ENCODE measurements around the gene STEEP1. TPM values are rescaled to one million over a fixed set of nuclear protein-coding genes. Genes with fewer than 3 reads are reported as not detected.

Gene STEEP1
- total RNA-seq, 2 experiments from 2014 or later: 25.1 to 27.0 TPM

DNA sequence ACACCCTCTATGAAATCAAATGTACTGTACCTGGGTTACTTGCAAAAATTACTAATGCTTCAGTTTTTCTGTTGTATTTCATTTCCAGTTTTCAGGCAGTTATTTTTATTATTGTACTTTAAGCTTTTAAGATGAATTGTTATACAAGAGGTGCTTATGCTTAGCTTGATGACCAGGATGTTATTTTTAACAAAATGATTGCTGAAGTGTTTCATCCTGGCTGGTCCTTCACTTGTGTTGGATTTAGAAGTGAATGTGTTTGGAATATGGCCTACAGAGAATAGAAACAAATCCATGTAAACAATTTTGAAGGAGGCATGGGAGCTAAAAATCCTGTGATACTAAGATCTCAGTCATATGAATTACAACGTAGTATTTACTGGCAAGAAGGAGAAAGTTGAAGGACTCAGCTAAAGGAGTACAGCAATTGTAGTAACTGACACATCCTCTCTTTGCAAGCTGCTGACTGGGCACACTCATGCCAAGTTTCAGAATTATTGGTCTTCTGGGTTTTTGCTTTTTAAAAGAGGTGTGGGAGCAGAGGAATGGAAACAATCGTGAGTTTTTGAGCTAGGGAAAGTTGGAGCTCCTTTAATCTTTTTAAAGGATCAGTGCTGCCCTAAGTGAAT, 18.3 kb upstream of the STEEP1 start:
- H3K27me3 ChIP-seq (ENCODE audit: control insufficient read depth in 1 of 2, insufficient read depth in 2 of 2, low read length in 2 of 2): no peaks in the 10 kb centered on the region
- H3K27ac Mint-ChIP-seq: no peak overlapping the region
- H3K4me3 ChIP-seq (ENCODE audit: low read length): no peak overlapping the region
- CTCF ChIA-PET: no interaction called here
- H3K36me3 Mint-ChIP-seq (ENCODE audit: low read depth): peaks cover 15% of the 10 kb centered on the region
- DNase-seq (no peak), ATAC-seq (ENCODE audit: poor library complexity) (no peak)
- TF ChIP-seq, protein P1, sequence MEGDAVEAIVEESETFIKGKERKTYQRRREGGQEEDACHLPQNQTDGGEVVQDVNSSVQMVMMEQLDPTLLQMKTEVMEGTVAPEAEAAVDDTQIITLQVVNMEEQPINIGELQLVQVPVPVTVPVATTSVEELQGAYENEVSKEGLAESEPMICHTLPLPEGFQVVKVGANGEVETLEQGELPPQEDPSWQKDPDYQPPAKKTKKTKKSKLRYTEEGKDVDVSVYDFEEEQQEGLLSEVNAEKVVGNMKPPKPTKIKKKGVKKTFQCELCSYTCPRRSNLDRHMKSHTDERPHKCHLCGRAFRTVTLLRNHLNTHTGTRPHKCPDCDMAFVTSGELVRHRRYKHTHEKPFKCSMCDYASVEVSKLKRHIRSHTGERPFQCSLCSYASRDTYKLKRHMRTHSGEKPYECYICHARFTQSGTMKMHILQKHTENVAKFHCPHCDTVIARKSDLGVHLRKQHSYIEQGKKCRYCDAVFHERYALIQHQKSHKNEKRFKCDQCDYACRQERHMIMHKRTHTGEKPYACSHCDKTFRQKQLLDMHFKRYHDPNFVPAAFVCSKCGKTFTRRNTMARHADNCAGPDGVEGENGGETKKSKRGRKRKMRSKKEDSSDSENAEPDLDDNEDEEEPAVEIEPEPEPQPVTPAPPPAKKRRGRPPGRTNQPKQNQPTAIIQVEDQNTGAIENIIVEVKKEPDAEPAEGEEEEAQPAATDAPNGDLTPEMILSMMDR (IDR thresholded peaks at IDR 0.05): no peak
- no peak overlapping the region for H3K4me3 Mint-ChIP-seq
- no peak overlapping the region for H3K27ac ChIP-seq (ENCODE audit: low read depth in 1 of 2, low read length in 2 of 2)
- H3K9me3 ChIP-seq (ENCODE audit: control insufficient read depth in 1 of 2, insufficient read depth in 1 of 2, low read length in 2 of 2): no peaks in the 10 kb centered on the region
- H3K9me3 Mint-ChIP-seq: no peaks in the 10 kb centered on the region
- H3K27me3 Mint-ChIP-seq: no peaks in the 10 kb centered on the region
- POLR2A ChIA-PET: interaction anchor here (1.1 to 1.2 kb wide), 2 partner anchors 9 to 22 kb away, joined by 3 to 5 read pairs; partner anchors contain the start of gene UBE2A
- peaks cover 21% of the 10 kb centered on the region for H3K4me1 Mint-ChIP-seq (ENCODE audit: low read depth)
- no peaks in the 10 kb centered on the region for H3K4me1 ChIP-seq (ENCODE audit: insufficient read depth, low read length)
- intact Hi-C loops (cut with DNase I, micrococcal nuclease): no loop called here
- H3K36me3 ChIP-seq (ENCODE audit: insufficient read depth, low read length): peaks cover 5% of the 10 kb centered on the region

DNA sequence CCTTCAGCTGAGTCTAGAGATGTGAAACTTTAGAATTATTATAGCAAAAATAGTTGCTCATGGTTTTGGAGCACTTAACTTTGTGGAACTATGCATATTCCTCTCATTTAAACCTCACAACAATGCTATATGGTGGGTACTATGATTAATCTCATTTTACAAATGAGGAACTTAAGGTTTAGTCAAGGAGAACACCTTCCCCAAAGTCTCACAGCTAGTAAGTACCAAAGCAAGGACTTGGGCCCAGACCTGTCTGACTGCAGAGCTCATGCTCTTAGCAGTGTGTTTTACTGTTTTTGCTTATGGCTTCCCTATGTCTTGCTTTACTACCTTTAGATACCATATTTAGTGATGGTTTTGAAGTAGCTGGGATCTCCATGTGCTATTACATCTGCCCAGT, 14.2 kb upstream of the STEEP1 start:
- H3K36me3 ChIP-seq (ENCODE audit: insufficient read depth, low read length): peaks cover 5% of the 10 kb centered on the region
- no peak overlapping the region for H3K27ac Mint-ChIP-seq
- no peaks in the 10 kb centered on the region for H3K9me3 ChIP-seq (ENCODE audit: control insufficient read depth in 1 of 2, insufficient read depth in 1 of 2, low read length in 2 of 2)
- H3K4me3 Mint-ChIP-seq: no peak overlapping the region
- intact Hi-C loops (cut with DNase I, micrococcal nuclease): loop anchor here in 1 of 2 experiments (10.0 kb wide), 1 partner anchor 295 kb away; the partner anchor contains the start of genes NDUFA1 and RNF113A
- POLR2A ChIA-PET: interaction anchor here (0.8 to 1.2 kb wide), 2 partner anchors 12 to 26 kb away, joined by 3 read pairs; no protein-coding TSS in a partner anchor
- ATAC-seq (ENCODE audit: poor library complexity) (no peak), DNase-seq (no peak)
- peaks cover 37% of the 10 kb centered on the region for H3K4me1 Mint-ChIP-seq (ENCODE audit: low read depth)
- H3K27ac ChIP-seq (ENCODE audit: low read depth in 1 of 2, low read length in 2 of 2): no peak overlapping the region
- H3K27me3 ChIP-seq (ENCODE audit: control insufficient read depth in 1 of 2, insufficient read depth in 2 of 2, low read length in 2 of 2): no peaks in the 10 kb centered on the region
- CTCF ChIA-PET: no interaction called here
- H3K4me3 ChIP-seq (ENCODE audit: low read length): no peak overlapping the region
- peaks cover 10% of the 10 kb centered on the region for H3K4me1 ChIP-seq (ENCODE audit: insufficient read depth, low read length)
- H3K36me3 Mint-ChIP-seq (ENCODE audit: low read depth): peaks cover 5% of the 10 kb centered on the region
- H3K9me3 Mint-ChIP-seq: no peaks in the 10 kb centered on the region
- TF ChIP-seq, protein P1 (IDR thresholded peaks at IDR 0.05): no peak
- H3K27me3 Mint-ChIP-seq: no peaks in the 10 kb centered on the region

DNA sequence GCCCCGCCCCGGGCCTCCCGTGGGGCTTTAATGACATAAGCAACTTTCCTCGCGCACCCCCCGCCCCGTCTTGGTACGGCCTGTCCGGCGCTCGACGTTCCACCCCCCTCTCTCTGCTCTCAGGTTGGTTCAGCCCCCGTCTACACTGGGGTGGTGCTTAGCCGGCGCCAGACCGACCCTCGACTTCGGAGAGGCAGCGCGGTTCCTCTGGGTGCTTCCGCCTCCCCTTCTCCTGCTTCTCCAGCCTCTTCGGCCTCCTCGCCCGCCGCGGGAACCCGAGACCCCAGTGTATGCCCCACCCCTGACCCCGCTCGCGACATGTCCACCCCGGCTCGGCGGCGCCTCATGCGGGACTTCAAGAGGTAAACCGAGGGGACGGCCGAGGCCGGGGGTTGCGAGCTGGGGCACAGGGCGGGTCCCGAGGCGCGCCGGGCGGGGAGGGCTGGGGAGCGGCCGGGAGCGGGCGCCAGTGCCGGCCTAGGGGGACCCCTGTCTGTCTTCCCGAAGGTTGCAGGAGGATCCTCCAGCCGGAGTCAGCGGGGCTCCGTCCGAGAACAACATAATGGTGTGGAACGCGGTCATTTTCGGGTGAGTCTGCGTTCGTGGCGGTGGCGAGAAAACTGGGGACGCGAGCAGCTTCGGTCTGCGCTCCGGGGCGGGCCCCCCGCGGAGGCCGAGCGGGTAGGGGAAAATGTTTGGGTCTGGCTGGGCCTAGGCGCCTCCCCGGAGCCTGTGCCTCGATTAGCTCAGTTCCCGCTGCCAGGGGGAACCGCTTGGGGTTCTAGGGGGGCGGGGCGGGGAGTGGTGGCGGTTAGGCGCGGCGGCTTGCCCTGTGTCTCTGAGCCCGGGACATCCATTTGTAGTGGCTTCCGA, 9.4 kb upstream of the STEEP1 start, which contains the start of gene UBE2A:
UBE2A (plus strand) TSS at position 170 of the 873 bp plus-strand sequence; CDS start at position 319, 149 bp downstream.
- ATAC-seq (ENCODE audit: poor library complexity): peak; percentile 90
- Histone ChIP-seq H3K36me3 (ENCODE audit: insufficient read depth, low read length) (peaks cover 2% of the 10 kb centered on the region), H3K27ac (ENCODE audit: low read depth in 1 of 2, low read length in 2 of 2) (peak within 1 kb of the TSS; percentile 65 to 80), H3K9me3 (ENCODE audit: control insufficient read depth in 1 of 2, insufficient read depth in 1 of 2, low read length in 2 of 2) (no peaks in the 10 kb centered on the region), H3K4me1 (ENCODE audit: insufficient read depth, low read length) (peaks cover 14% of the 10 kb centered on the region), H3K4me3 (ENCODE audit: low read length) (peak within 1 kb of the TSS; percentile 75), H3K27me3 (ENCODE audit: control insufficient read depth in 1 of 2, insufficient read depth in 2 of 2, low read length in 2 of 2) (no peaks in the 10 kb centered on the region)
- ChIA-PET CTCF (interaction anchor here (1.0 to 1.9 kb wide), 2 partner anchors 10 to 106 kb away, joined by 3 to 6 read pairs; partner anchors contain the start of genes SLC25A5 and STEEP1), POLR2A (interaction anchor here (0.6 to 2.6 kb wide), 17 partner anchors 9 to 913 kb away, joined by 3 to 27 read pairs (median 6); partner anchors contain the start of genes NKRF, RPL39, SEPTIN6 and SLC25A5)
- intact Hi-C loops (cut with DNase I, micrococcal nuclease): loop anchor here (1.0 to 10.0 kb wide), 4 partner anchors 9 to 300 kb away; partner anchors contain the start of genes NKRF (in 2 of the 2), NDUFA1 (in 1 of the 2), RNF113A (in 1 of the 2) and STEEP1 (in 1 of the 2)
- peaks cover 7% of the 10 kb centered on the region for H3K36me3 Mint-ChIP-seq (ENCODE audit: low read depth)
- no peaks in the 10 kb centered on the region for H3K9me3 Mint-ChIP-seq
- TF ChIP-seq, protein P1 (IDR thresholded peaks at IDR 0.05): no peak
- no peaks in the 10 kb centered on the region for H3K27me3 Mint-ChIP-seq
- peak within 1 kb of the TSS; percentile 97 for H3K27ac Mint-ChIP-seq
- peaks cover 28% of the 10 kb centered on the region for H3K4me1 Mint-ChIP-seq (ENCODE audit: low read depth)
- H3K4me3 Mint-ChIP-seq: peak within 1 kb of the TSS; percentile 94
- peak; percentile 81 to 94 (median 86) for DNase-seq
